K562 (cell line): ENCODE data around the gene PDCL3. TPM values are rescaled to one million over a fixed set of nuclear protein-coding genes. Genes with fewer than 3 reads are reported as not detected.
A peak's percentile ranks its signal among the peaks of the same experiment; 100 is the strongest.

Experiments
- CBFA2T3 ChIP-seq: fragments of 450-650 bp; IDR thresholded peaks from 2 replicates; pipeline ENCODE4 v1.6.1; 2017
- E2F8 ChIP-seq: fragments of 450-650 bp; IDR thresholded peaks from 2 replicates; pipeline ENCODE4 v1.7.1; 2018; ENCODE audit warnings: mild to moderate bottlenecking, low read depth; ENCODE audit not compliant: partially characterized antibody
- FOS ChIP-seq: IDR thresholded peaks from 3 replicates; pipeline ENCODE4 v1.6.1; 2011; ENCODE audit not compliant: insufficient read length; ENCODE audit errors: extremely low read depth
- FOSL1 ChIP-seq: fragments of 200-800 bp; sonication (Bioruptor generic); conservative IDR thresholded peaks from 2 replicates; pipeline ENCODE4 v1.6.1; 2016; ENCODE audit warnings: missing genetic modification characterization, missing compliant biosample characterization
- HMGXB4 ChIP-seq: sonication (generic); formaldehyde crosslinking; IDR thresholded peaks from 2 replicates; pipeline ENCODE4 v1.8.1; 2023; ENCODE audit warnings: mild to moderate bottlenecking, missing genetic modification reagents
- KAT7 ChIP-seq: sonication (generic); formaldehyde crosslinking; IDR thresholded peaks from 2 replicates; pipeline ENCODE4 v1.8.0; 2022; ENCODE audit warnings: missing genetic modification reagents, mild to moderate bottlenecking, borderline replicate concordance
- MTA2 ChIP-seq: fragments of 450-650 bp; IDR thresholded peaks from 2 replicates; pipeline ENCODE4 v1.6.1; 2016; ENCODE audit warnings: low read depth
- MTA3 ChIP-seq: fragments of 450-650 bp; formaldehyde crosslinking; IDR thresholded peaks from 2 replicates; pipeline ENCODE4 v1.6.1; 2017; ENCODE audit warnings: mild to moderate bottlenecking, borderline replicate concordance
- MYNN ChIP-seq, 2 experiments: sonication (generic); formaldehyde crosslinking in 1 of 2; IDR thresholded peaks; 2 replicates each; pipeline versions ENCODE4 v1.5.0 to v1.6.1; 2016 to 2020; ENCODE audit warnings: antibody characterized with exemption in 1 of 2, missing genetic modification reagents in 1 of 2
- NBN ChIP-seq: fragments of 450-650 bp; IDR thresholded peaks from 2 replicates; pipeline ENCODE4 v1.6.1; 2016; ENCODE audit warnings: low read depth, mild to moderate bottlenecking
- NFIC ChIP-seq: fragments of 450-650 bp; IDR thresholded peaks from 2 replicates; pipeline ENCODE4 v1.6.1; 2017; ENCODE audit warnings: mild to moderate bottlenecking, inconsistent platforms
- NR2C1 ChIP-seq, 2 experiments: fragments of 450-650 bp; IDR thresholded peaks; 2 replicates each; pipeline ENCODE4 v1.6.1; 2017; ENCODE audit warnings: mild to moderate bottlenecking in 2 of 2, antibody characterized with exemption in 1 of 2, inconsistent platforms in 1 of 2, missing compliant biosample characterization in 1 of 2, missing genetic modification characterization in 1 of 2
- RCOR1 ChIP-seq, 2 experiments: IDR thresholded peaks; 2 replicates each; pipeline ENCODE4 v1.6.1; 2012; ENCODE audit warnings: low read depth in 2 of 2, low read length in 2 of 2, borderline replicate concordance in 1 of 2, improper control_type of control experiment in 1 of 2
- SMAD4 ChIP-seq: fragments of 250-450 bp; sonication (Bioruptor Pico); conservative IDR thresholded peaks from 2 replicates; pipeline ENCODE4 v1.8.0; 2021; ENCODE audit warnings: inconsistent platforms, mild to moderate bottlenecking, moderate library complexity
- TRIM24 ChIP-seq, 2 experiments: fragments of 450-650 bp; IDR thresholded peaks; 2 replicates each; pipeline ENCODE4 v1.6.1; 2016
- YBX1 ChIP-seq: fragments of 450-650 bp; IDR thresholded peaks from 2 replicates; pipeline ENCODE4 v1.7.1; 2016; ENCODE audit warnings: mild to moderate bottlenecking
- ZNF263 ChIP-seq: sonication (generic); formaldehyde crosslinking; IDR thresholded peaks from 2 replicates; pipeline ENCODE4 v1.8.0; 2022; ENCODE audit warnings: mild to moderate bottlenecking, missing genetic modification reagents, borderline replicate concordance
- ZNF316 ChIP-seq: fragments of 450-650 bp; IDR thresholded peaks from 2 replicates; pipeline ENCODE4 v1.6.1; 2016
- polyA plus RNA-seq, 8 experiments: library from polyadenylated mRNA; depleted of rRNA in 4 of 8; stranded (reverse) in 5 of 8; unstranded in 3 of 8; fragments of >200 nt; fragmentation: Nextera tagmentation in 2 of 8; fragmentation: Illumina TruSeq in 1 of 8; extraction: Ambion mirVana in 2 of 8; extraction: Trizol in 1 of 8; gene quantifications; 2 replicates each; pipeline versions ENCODE4 v1.2.1 to v1.2.3, GENCODE V29; 2011 to 2014; ENCODE audit warnings: inconsistent platforms in 1 of 8, missing spikeins in 1 of 8
- total RNA-seq, 7 experiments: library from RNA; depleted of rRNA in 6 of 7; stranded (reverse); fragments of >200 nt in 6 of 7; fragmentation: Illumina TruSeq in 2 of 7; extraction: Trizol in 2 of 7; gene quantifications; 2 replicates each; pipeline versions ENCODE4 v1.2.1 to v1.2.3, GENCODE V29; 2011 to 2021; ENCODE audit warnings: low replicate concordance in 1 of 7

PDCL3 gene
- total and polyA plus RNA-seq, 9 of the 15 experiments (the other 6 are each of a cell fraction or from before 2014, with no cell fraction given) = 16.6 to 76.7 (median 26.9) TPM

DNA sequence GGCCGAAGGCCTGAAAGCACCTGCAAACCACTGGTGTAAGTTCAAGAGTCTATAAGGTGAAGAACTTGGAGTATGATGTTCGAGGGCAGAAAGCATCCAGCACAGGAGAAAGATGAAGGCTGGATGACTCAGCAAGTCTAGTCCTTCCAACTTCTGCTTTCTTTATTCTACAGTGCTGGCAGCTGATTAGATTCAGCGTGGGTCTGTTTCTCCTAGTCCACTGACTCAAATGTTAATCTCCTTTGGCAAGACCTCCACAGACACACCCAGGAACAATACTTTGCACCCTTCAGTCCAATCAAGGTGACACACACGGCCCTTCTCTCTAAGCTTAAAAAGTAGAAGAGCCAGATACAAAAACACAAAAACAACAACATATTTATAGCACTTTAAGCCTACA, 49.1 kb upstream of the PDCL3 start (continued):
- TF ChIP-seq E2F8 (no peak), ZNF316 (peak; percentile 95), RCOR1 (IDR thresholded peaks at IDR 0.05; ENCODE audit: borderline replicate concordance in 1 of 2, low read depth in 2 of 2, low read length in 2 of 2) (peak in 1 of 2 experiments; percentile 90; a peak in 3 of 4 replicates), FOSL1 (tag) (peak; percentile 60), CBFA2T3 (peak; percentile 94), SMAD4 (CRISPR knock-in tag) (peak; percentile 82), NR2C1 (IDR thresholded peaks at IDR 0.05) (no peak), NR2C1 (tag; IDR thresholded peaks at IDR 0.05) (no peak), FOS (no peak), KAT7 (CRISPR knock-in tag) (peak; percentile 33; the same call in 1 of the 2 replicates), NBN (no peak), NFIC (peak; percentile 80), MTA2 (peak; percentile 80), MTA3 (0 out of 2 replicates have a peak, but pooled peaks have one; percentile 23), MYNN (IDR thresholded peaks at IDR 0.05) (0 out of 2 replicates have a peak, but pooled peaks have one; percentile 48), MYNN (CRISPR knock-in tag; IDR thresholded peaks at IDR 0.05) (no peak), ZNF263 (CRISPR knock-in tag) (no peak), TRIM24 (IDR thresholded peaks at IDR 0.05) (peak; percentile 90), YBX1 (no peak), HMGXB4 (CRISPR knock-in tag) (no peak)
